ENCODE results near the gene JAZF1.

DNA sequence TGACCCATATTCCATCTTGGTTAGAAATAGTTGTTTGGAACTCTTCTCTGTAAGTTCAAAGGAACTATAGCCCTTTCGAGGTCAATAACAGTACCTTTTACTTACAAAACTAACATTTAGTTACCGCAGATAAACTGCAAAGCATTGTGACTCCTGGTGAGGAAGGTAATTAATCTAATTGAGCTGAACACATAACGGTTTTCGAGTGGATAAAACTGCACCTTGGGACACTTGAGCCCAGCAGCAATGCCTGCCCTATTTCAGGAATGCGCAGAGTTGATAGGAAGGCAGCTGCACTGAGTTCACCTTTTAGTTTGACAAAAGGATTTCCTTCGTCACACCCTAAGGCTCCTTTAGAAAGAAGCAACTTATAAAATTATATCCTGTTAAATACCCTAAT lies 75.4 kb downstream of the JAZF1 start:
- TF ChIP-seq, protein P1, sequence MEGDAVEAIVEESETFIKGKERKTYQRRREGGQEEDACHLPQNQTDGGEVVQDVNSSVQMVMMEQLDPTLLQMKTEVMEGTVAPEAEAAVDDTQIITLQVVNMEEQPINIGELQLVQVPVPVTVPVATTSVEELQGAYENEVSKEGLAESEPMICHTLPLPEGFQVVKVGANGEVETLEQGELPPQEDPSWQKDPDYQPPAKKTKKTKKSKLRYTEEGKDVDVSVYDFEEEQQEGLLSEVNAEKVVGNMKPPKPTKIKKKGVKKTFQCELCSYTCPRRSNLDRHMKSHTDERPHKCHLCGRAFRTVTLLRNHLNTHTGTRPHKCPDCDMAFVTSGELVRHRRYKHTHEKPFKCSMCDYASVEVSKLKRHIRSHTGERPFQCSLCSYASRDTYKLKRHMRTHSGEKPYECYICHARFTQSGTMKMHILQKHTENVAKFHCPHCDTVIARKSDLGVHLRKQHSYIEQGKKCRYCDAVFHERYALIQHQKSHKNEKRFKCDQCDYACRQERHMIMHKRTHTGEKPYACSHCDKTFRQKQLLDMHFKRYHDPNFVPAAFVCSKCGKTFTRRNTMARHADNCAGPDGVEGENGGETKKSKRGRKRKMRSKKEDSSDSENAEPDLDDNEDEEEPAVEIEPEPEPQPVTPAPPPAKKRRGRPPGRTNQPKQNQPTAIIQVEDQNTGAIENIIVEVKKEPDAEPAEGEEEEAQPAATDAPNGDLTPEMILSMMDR (IDR thresholded peaks at IDR 0.05), result no peak
- TF ChIP-seq POLR2A (IDR thresholded peaks at IDR 0.05), result no peak
